Motor neuron (in vitro differentiated cells): ENCODE results near the gene SPON1. TPM values are rescaled to one million over a fixed set of nuclear protein-coding genes. Genes with fewer than 3 reads are reported as not detected.

ENCODE experiments used
- ATAC-seq, 8 experiments: fragments of 200-7000 bp; cut with Tn5 transposase; replicated peaks in 6 of 8; 2 replicates each; pipeline ENCODE4 v1.8.0; 2021; ENCODE audit warnings: mild to moderate bottlenecking in 8 of 8, moderate library complexity in 8 of 8
- H3K27ac ChIP-seq, 2 donors: fragments of 250-450 bp; sonication (Bioruptor Pico); 2 replicates each; pipeline ENCODE4 v1.9.0; 2021; ENCODE audit warnings: antibody characterized with exemption in 2 of 2, mild to moderate bottlenecking in 2 of 2, moderate library complexity in 1 of 2
- H3K4me1 ChIP-seq, 2 donors: fragments of 250-450 bp; sonication (Bioruptor Pico); replicated peaks in 1 of 2; 2 replicates each; pipeline ENCODE4 v1.6.1; 2021; ENCODE audit warnings: antibody characterized with exemption in 2 of 2, mild to moderate bottlenecking in 2 of 2, moderate library complexity in 1 of 2
- H3K4me3 ChIP-seq, 5 donors: fragments of 250-450 bp; sonication (Bioruptor Pico); 2 replicates each; pipeline ENCODE4 v1.9.0; 2021; ENCODE audit warnings: antibody characterized with exemption in 5 of 5, mild to moderate bottlenecking in 5 of 5, moderate library complexity in 4 of 5
- WGBS, 10 experiments: fragments of 450-650 bp; shearing (Covaris generic); methylation state at CpG; one replicate each; pipeline ENCODE4 v1.0.0; 2022; 5-methylcytosine and 5-hydroxymethylcytosine counted together
- in situ Hi-C, 9 experiments: fragments of 400-800 bp; cut with MboI; loops; one replicate each; pipeline ENCODE4 v1.15.0; 2021; ENCODE audit warnings: low sequenced_read_pairs in 9 of 9, low pct_unique_long_range_greater_than_20kb in 2 of 9; ENCODE audit not compliant: unreplicated experiment in 9 of 9
- total RNA-seq, 8 experiments: library from RNA; unstranded; fragments of 300-600 nt; gene quantifications; 2 replicates each; pipeline versions ENCODE4 v1.2.3 to v1.2.4, GENCODE V29; 2022

The SPON1 gene
- total RNA-seq, 8 experiments from 2014 or later, result 0.41 to 294 (median 9.5) TPM

- WGBS, 10 experiments, result 0 to 84% (median 46%) methylated on average over 1 to 2 of the region's 2 CpGs
- no peak overlapping the region for H3K27ac ChIP-seq
- H3K4me1 ChIP-seq, result peaks cover 0 to 8% of the 10 kb centered on the region in 2 donors
- in situ Hi-C loops, result no loop called here
- no peak for ATAC-seq
- H3K4me3 ChIP-seq, result no peak overlapping the region
Measured at GRCh38 chr11:14111496-14111895, 149.0 kb downstream of the SPON1 start.

GRCh38 chr11:14112721-14113120 is 150.2 kb downstream of the SPON1 start:
- Histone ChIP-seq H3K4me1 (no peaks in the 10 kb centered on the region), H3K4me3 (no peak overlapping the region), H3K27ac (no peak overlapping the region)
- no peak for ATAC-seq
- 20 to 100% (median 77%) methylated on average over 1 to 2 of the region's 2 CpGs; no CpG with 5 or more reads in 5 of the 10 experiments for WGBS, 10 experiments
- in situ Hi-C loops, result no loop called here

GRCh38 chr11:14114269-14114668 is 151.7 kb downstream of the SPON1 start:
- no peak overlapping the region for H3K4me3 ChIP-seq
- in situ Hi-C loops, result no loop called here
- no peaks in the 10 kb centered on the region for H3K4me1 ChIP-seq
- no peak for ATAC-seq
- H3K27ac ChIP-seq, result no peak overlapping the region
- 0 to 100% methylated on average over 1 of the region's 1 CpG; no CpG with 5 or more reads in 8 of the 10 experiments for WGBS, 10 experiments

DNA sequence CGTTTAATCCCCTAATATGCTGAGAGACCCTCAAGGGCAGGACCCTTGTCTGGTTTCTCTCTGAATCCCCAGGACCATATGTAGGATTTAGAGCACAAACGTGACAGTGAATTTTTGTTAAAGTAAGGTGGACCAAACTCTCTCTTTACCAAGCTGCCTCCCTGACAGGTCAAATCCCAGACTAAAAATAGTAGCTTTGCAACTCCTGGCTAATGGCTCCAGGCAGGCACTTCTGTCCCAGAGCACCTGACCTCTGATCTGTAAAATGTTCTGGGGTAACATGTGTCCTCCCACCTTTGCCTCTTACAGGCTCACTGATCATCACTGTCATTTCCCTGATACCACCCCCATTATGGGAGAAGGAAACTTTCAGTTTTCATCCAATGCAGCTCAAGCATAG is 152.3 kb downstream of the SPON1 start:
- in situ Hi-C loops, result no loop called here
- ATAC-seq, result no peak
- WGBS, 10 experiments, result 29 to 100% (median 75%) methylated on average over 1 to 2 of the region's 2 CpGs; no CpG with 5 or more reads in 3 of the 10 experiments
- Histone ChIP-seq H3K4me1 (no peaks in the 10 kb centered on the region), H3K27ac (no peak overlapping the region), H3K4me3 (no peak overlapping the region)

DNA sequence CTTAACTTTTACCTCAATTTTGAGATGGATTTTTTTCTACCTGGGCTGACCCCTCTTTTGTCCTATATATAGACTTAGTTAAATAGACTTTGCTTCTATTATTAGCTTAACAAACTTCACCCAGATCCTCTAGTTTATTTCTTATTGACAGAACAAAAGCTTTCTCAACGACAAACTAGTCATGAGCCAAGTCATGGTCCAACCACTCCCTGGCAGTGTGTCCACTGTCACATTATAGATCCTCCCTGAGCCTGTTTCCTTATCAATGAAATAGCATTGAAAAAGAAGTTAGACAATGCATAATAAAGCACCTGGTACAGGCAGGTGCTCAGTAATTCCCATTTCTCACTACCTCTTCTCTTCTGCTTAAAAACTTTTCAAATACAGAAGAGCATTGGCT is 155.1 kb downstream of the SPON1 start:
- Histone ChIP-seq H3K4me1 (no peaks in the 10 kb centered on the region), H3K4me3 (no peak overlapping the region), H3K27ac (no peak overlapping the region)
- 0 to 100% (median 71%) methylated on average over 1 of the region's 1 CpG; no CpG with 5 or more reads in 2 of the 10 experiments for WGBS, 10 experiments
- ATAC-seq, result no peak
- in situ Hi-C loops, result no loop called here

DNA sequence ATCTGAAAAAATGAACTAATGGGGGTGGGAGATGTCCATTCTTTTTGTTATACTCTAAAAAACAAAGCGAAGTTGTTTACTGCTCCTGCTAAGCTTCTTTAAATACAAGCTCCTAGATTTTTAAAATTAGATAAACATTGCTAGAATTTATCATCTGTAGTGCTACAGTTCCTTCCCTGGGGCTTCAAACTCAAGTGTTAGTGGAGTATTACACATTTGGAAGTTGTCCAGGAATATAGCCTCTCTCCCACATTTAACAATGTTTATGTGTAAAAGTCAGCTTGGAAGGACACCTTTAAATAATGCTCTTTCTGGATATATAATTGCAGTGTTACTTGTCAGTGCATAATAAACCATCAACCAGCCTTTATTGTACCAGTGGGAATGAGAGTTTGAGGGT is 155.5 kb downstream of the SPON1 start:
- in situ Hi-C loops, result no loop called here
- Histone ChIP-seq H3K4me1 (no peaks in the 10 kb centered on the region), H3K4me3 (no peak overlapping the region), H3K27ac (no peak overlapping the region)
- ATAC-seq, result no peak
- WGBS, 10 experiments, result 0 to 90% (median 0%) methylated on average over 1 of the region's 1 CpG; no CpG with 5 or more reads in 3 of the 10 experiments

GRCh38 chr11:14119357-14119756 is 156.8 kb downstream of the SPON1 start:
- WGBS, 10 experiments, result 80 to 100% (median 94%) methylated on average over 1 to 2 of the region's 2 CpGs; no CpG with 5 or more reads in 6 of the 10 experiments
- Histone ChIP-seq H3K4me1 (no peaks in the 10 kb centered on the region), H3K27ac (no peak overlapping the region), H3K4me3 (no peak overlapping the region)
- ATAC-seq, result peak in 1 of 8 experiments; percentile 36
- in situ Hi-C loops, result no loop called here

- 4 to 100% (median 76%) methylated on average over 1 to 3 of the region's 3 CpGs; no CpG with 5 or more reads in 2 of the 10 experiments for WGBS, 10 experiments
- H3K4me1 ChIP-seq, result no peaks in the 10 kb centered on the region
- H3K27ac ChIP-seq, result no peak overlapping the region
- in situ Hi-C loops, result no loop called here
- H3K4me3 ChIP-seq, result no peak overlapping the region
- peak in 1 of 8 experiments; percentile 26 for ATAC-seq
Measured at GRCh38 chr11:14124350-14124749, 161.8 kb downstream of the SPON1 start.

DNA sequence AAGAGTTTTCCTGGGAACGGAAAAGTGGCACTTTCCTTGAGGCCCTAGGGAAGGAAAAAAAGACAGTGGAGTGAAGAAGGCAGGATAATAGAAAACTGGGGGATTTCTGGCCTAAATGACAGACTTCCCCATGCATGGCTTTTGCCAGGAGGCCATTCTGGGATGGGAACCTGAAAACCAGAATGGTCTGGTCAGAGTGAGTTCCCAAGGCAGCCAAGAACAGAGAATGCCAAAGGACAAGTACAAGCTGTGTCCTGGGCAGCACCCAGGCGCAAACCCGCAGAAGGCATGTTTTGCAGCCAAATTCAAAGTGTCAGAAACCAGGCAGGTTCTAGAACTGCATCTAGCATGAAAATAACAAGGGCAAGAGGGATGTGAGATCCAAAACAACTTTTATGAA is 162.4 kb downstream of the SPON1 start:
- Histone ChIP-seq H3K27ac (no peak overlapping the region), H3K4me3 (no peak overlapping the region), H3K4me1 (no peaks in the 10 kb centered on the region)
- in situ Hi-C loops, result no loop called here
- WGBS, 10 experiments, result 0 to 100% (median 68%) methylated on average over 1 to 3 of the region's 3 CpGs; no CpG with 5 or more reads in 2 of the 10 experiments
- ATAC-seq, result peak in 1 of 8 experiments; percentile 37

- no peak overlapping the region for H3K4me3 ChIP-seq
- WGBS, 10 experiments, result 79 to 100% (median 83%) methylated on average over 1 to 2 of the region's 2 CpGs; no CpG with 5 or more reads in 5 of the 10 experiments
- ATAC-seq, result no peak
- no peaks in the 10 kb centered on the region for H3K4me1 ChIP-seq
- no peak overlapping the region for H3K27ac ChIP-seq
- in situ Hi-C loops, result no loop called here
Measured at GRCh38 chr11:14125529-14125928, 163.0 kb downstream of the SPON1 start.

DNA sequence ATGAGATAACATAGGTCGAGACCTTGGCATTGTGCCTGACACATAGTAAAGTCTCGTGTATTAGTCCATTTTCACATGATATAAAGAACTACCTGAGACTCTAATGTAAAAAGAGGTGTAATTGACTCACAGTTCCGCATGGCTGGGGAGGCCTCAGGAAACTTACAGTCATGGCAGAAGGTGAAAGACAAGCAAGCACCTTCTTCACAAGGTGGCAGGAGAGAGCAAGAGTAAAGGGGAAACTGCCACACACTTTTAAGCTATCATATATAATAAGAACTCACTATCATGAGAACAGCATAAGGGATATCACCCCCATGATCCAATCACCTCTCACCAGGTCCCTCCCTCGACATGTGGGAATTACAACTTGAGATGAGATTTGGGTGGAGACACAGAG is 165.2 kb downstream of the SPON1 start:
- Histone ChIP-seq H3K27ac (no peak overlapping the region), H3K4me3 (no peak overlapping the region), H3K4me1 (no peaks in the 10 kb centered on the region)
- no peak for ATAC-seq
- in situ Hi-C loops, result no loop called here
- WGBS, 10 experiments, result 40 to 100% (median 86%) methylated on average over 1 to 4 of the region's 4 CpGs; no CpG with 5 or more reads in 1 of the 10 experiments

DNA sequence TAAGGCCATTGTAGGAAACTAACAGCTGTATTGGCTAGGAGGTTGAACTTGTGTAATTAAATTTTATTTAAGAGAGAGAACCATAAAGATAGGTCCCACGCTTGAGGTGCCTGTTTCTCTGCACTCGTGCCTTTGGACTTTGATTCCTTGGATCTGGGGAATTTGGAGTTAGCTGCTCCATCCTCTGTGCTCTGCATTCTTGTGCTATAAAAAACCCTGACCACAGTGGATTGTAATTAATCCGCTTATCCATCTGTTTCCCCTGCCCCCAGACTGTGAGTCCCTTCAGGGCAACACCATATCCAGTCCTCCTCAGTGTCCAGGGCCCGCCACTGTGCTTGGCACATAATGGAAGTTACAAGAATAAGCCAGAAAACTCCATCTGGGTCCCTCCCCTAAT is 169.8 kb downstream of the SPON1 start:
- 8 to 100% (median 90%) methylated on average over 1 to 4 of the region's 4 CpGs; no CpG with 5 or more reads in 3 of the 10 experiments for WGBS, 10 experiments
- no peak for ATAC-seq
- Histone ChIP-seq H3K4me1 (no peaks in the 10 kb centered on the region), H3K4me3 (no peak overlapping the region), H3K27ac (no peak overlapping the region)
- in situ Hi-C loops, result no loop called here

GRCh38 chr11:14133381-14133780 is 170.9 kb downstream of the SPON1 start:
- Histone ChIP-seq H3K4me3 (no peak overlapping the region), H3K4me1 (no peaks in the 10 kb centered on the region), H3K27ac (no peak overlapping the region)
- 24 to 100% (median 80%) methylated on average over 1 to 4 of the region's 4 CpGs; no CpG with 5 or more reads in 3 of the 10 experiments for WGBS, 10 experiments
- ATAC-seq, result no peak
- in situ Hi-C loops, result no loop called here

DNA sequence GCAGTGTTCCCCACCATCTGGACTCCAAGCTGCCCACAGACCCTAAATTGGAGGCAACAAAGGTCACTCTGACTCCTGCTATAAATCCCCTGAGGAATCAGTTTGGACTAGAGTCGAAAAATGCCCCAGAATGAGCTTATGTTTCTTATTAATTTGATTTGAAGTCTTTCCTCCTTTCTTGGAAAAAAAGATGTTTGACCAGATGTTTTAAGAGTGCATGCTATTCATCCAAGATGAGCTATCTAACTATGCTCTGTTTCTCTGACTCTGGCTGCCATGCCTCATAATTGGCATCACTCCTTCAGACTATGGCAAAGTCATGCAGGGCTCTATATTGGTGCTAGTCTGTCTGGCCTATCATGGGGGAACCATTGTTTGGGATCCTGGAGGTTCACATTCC is 174.0 kb downstream of the SPON1 start:
- 0 to 80% (median 31%) methylated on average over 1 of the region's 1 CpG; no CpG with 5 or more reads in 6 of the 10 experiments for WGBS, 10 experiments
- no peak for ATAC-seq
- no peak overlapping the region for H3K27ac ChIP-seq

More for the DNA sequence above, 174.0 kb downstream of the SPON1 start:
- H3K4me1 ChIP-seq, result no peaks in the 10 kb centered on the region
- in situ Hi-C loops, result no loop called here
- no peak overlapping the region for H3K4me3 ChIP-seq
